ENCODE measurements around the gene TMEM126A.
"Not testable (repeated sequence)": the region's sequence is repeated elsewhere in the genome, so short reads cannot be mapped to it uniquely, and the experiment has no call there.

Gene TMEM126A

DNA sequence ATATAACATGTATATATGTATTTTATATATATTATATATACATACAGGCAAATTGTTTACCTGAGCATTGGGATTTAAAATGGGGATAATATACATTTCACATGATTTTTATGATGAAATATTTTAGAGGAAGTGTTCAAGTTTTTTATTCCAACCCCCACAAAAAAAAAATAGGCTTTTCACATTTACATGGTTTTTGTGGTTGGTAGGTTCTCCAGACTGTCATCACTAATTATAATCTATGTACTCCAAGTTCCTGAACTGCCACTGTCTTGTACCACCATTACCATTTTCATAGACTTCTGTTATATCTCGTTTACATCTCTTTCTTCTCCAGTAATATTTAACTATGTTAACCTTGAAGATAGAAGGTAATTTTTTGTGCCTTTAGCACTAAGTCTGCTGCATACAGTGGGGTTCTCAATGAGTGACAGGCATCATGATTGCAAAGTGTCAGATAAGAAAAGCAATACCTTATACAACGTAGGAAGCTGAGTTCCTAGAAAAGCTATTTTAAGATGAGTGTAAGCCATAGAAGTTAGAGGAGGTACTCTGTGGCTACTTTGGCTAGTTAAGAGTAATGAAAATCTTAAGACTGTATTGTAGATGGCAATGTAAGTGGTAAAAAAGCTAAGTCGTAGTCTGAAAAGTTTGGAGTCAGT lies 5.2 kb downstream of the TMEM126A start:
- peaks cover 16% of the 10 kb centered on the region for H4K20me1 ChIP-seq (ENCODE audit: low read depth, low read length)
- H3K27ac ChIP-seq (ENCODE audit: low read depth, low read length), result no peak overlapping the region
- H3K9ac ChIP-seq (ENCODE audit: low read length), result no peak overlapping the region
- H3K36me3 ChIP-seq (ENCODE audit: low read length), result peaks cover 30% of the 10 kb centered on the region
- H3K79me2 ChIP-seq (ENCODE audit: insufficient read depth, low read length), result peaks cover 28% of the 10 kb centered on the region
- H3K4me3 ChIP-seq (ENCODE audit: insufficient read depth, low read length, poor library complexity, severe bottlenecking), result no peak overlapping the region
- no peak overlapping the region for H2AFZ ChIP-seq (ENCODE audit: low read depth, low read length, severe bottlenecking)
- H3F3A ChIP-seq (ENCODE audit: insufficient read depth), result peaks cover 67% of the 10 kb centered on the region
- no peaks in the 10 kb centered on the region for H3K27me3 ChIP-seq (ENCODE audit: low read length)
- no peaks in the 10 kb centered on the region for H3K9me3 ChIP-seq (ENCODE audit: insufficient read depth, low read length)
- TF ChIP-seq EZH2phosphoT487 (conservative IDR thresholded peaks at IDR 0.05; ENCODE audit: low read length), result no peak
- TF ChIP-seq, protein P1, sequence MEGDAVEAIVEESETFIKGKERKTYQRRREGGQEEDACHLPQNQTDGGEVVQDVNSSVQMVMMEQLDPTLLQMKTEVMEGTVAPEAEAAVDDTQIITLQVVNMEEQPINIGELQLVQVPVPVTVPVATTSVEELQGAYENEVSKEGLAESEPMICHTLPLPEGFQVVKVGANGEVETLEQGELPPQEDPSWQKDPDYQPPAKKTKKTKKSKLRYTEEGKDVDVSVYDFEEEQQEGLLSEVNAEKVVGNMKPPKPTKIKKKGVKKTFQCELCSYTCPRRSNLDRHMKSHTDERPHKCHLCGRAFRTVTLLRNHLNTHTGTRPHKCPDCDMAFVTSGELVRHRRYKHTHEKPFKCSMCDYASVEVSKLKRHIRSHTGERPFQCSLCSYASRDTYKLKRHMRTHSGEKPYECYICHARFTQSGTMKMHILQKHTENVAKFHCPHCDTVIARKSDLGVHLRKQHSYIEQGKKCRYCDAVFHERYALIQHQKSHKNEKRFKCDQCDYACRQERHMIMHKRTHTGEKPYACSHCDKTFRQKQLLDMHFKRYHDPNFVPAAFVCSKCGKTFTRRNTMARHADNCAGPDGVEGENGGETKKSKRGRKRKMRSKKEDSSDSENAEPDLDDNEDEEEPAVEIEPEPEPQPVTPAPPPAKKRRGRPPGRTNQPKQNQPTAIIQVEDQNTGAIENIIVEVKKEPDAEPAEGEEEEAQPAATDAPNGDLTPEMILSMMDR (IDR thresholded peaks at IDR 0.05; ENCODE audit: insufficient read depth, low read length, poor library complexity, severe bottlenecking), result no peak
- H3K9me2 ChIP-seq (replicated peaks; ENCODE audit: insufficient read depth, low read length), result no peaks in the 10 kb centered on the region
- H3K4me2 ChIP-seq (ENCODE audit: low read depth, low read length, poor library complexity, severe bottlenecking), result no peak overlapping the region

DNA sequence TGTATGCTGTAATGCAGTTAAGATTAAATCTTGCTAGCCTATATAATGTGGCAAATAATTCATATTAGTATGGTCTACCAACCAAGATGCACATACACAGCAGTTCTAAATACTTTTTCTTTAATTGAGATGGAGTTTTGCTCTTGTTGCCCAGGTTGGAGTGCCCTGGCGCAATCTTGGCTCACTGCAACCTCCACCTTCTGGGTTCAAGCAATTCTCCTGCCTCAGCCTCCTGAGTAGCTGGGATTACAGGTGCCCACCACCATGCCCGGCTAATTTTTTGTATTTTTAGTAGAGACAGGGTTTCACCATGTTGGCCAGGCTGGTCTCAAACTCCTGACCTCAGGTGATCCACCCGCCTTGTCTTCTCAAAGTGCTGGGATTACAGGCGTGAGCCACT lies 6.6 kb downstream of the TMEM126A start:
- not testable (repeated sequence) for H3K9me3 ChIP-seq (ENCODE audit: insufficient read depth, low read length); H3K4me3 ChIP-seq (ENCODE audit: insufficient read depth, low read length, poor library complexity, severe bottlenecking); H3K9ac ChIP-seq (ENCODE audit: low read length); H3K27me3 ChIP-seq (ENCODE audit: low read length); H3K27ac ChIP-seq (ENCODE audit: low read depth, low read length); H2AFZ ChIP-seq (ENCODE audit: low read depth, low read length, severe bottlenecking); H3K9me2 ChIP-seq (replicated peaks; ENCODE audit: insufficient read depth, low read length); H3K4me2 ChIP-seq (ENCODE audit: low read depth, low read length, poor library complexity, severe bottlenecking)
- peaks cover 30% of the 10 kb centered on the region for H4K20me1 ChIP-seq (ENCODE audit: low read depth, low read length)
- peaks cover 75% of the 10 kb centered on the region for H3F3A ChIP-seq (ENCODE audit: insufficient read depth)
- peaks cover 28% of the 10 kb centered on the region for H3K79me2 ChIP-seq (ENCODE audit: insufficient read depth, low read length)
- H3K36me3 ChIP-seq (ENCODE audit: low read length), result peaks cover 44% of the 10 kb centered on the region

DNA sequence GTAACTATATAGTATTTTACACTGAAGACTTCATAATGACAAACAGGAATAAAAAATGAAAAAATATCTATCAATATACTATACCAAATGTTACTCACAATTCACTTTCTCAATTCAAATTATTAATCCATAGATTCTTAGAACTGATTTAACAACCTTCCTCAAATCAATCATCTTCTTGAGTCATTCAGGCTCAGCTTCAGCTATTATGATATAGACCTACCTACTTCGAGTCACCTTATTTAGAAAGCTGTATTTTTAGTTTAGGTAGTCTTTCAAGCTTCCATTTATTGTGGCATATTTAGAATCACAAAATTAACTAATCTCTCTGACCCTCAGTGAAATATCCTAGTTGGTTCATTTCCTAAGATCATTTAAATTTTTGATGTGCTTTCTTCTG lies 9.0 kb downstream of the TMEM126A start:
- Histone ChIP-seq H3K79me2 (ENCODE audit: insufficient read depth, low read length) (peaks cover 50% of the 10 kb centered on the region), H3K27me3 (ENCODE audit: low read length) (no peaks in the 10 kb centered on the region), H3F3A (ENCODE audit: insufficient read depth) (peaks cover 72% of the 10 kb centered on the region), H4K20me1 (ENCODE audit: low read depth, low read length) (peaks cover 54% of the 10 kb centered on the region), H3K4me3 (ENCODE audit: insufficient read depth, low read length, poor library complexity, severe bottlenecking) (no peak overlapping the region), H3K36me3 (ENCODE audit: low read length) (peaks cover 66% of the 10 kb centered on the region), H3K9ac (ENCODE audit: low read length) (no peak overlapping the region), H3K9me3 (ENCODE audit: insufficient read depth, low read length) (no peaks in the 10 kb centered on the region), H3K27ac (ENCODE audit: low read depth, low read length) (no peak overlapping the region), H3K9me2 (replicated peaks; ENCODE audit: insufficient read depth, low read length) (no peaks in the 10 kb centered on the region), H2AFZ (ENCODE audit: low read depth, low read length, severe bottlenecking) (no peak overlapping the region), H3K4me2 (ENCODE audit: low read depth, low read length, poor library complexity, severe bottlenecking) (no peak overlapping the region)
- TF ChIP-seq, protein P1 (IDR thresholded peaks at IDR 0.05; ENCODE audit: insufficient read depth, low read length, poor library complexity, severe bottlenecking), result no peak
- no peak for TF ChIP-seq EZH2phosphoT487 (conservative IDR thresholded peaks at IDR 0.05; ENCODE audit: low read length)

DNA sequence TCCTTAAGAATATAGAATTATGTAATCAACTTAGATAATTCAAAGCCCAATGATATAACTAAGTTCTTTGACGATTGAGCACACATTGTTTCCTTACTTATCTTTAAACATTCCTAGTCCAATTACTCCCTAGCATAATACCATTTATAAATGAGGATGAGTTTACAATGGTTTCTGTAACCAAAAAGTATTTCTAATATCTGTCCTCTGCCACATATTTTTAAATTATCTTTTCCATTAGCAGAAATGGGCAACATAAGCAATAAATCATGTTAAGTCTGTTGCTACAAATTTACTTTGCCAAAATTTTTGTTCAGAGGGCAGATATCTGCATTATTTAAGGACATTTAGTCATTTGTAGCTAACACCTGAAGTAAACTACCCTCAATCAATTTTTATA lies 10.4 kb downstream of the TMEM126A start:
- Histone ChIP-seq H3K9me2 (replicated peaks; ENCODE audit: insufficient read depth, low read length) (no peaks in the 10 kb centered on the region), H3K9me3 (ENCODE audit: insufficient read depth, low read length) (no peaks in the 10 kb centered on the region), H3K27me3 (ENCODE audit: low read length) (no peaks in the 10 kb centered on the region), H4K20me1 (ENCODE audit: low read depth, low read length) (peaks cover 67% of the 10 kb centered on the region), H3K27ac (ENCODE audit: low read depth, low read length) (no peak overlapping the region), H3K4me3 (ENCODE audit: insufficient read depth, low read length, poor library complexity, severe bottlenecking) (no peak overlapping the region), H2AFZ (ENCODE audit: low read depth, low read length, severe bottlenecking) (no peak overlapping the region), H3K9ac (ENCODE audit: low read length) (no peak overlapping the region), H3K36me3 (ENCODE audit: low read length) (peaks cover 78% of the 10 kb centered on the region), H3K79me2 (ENCODE audit: insufficient read depth, low read length) (peaks cover 64% of the 10 kb centered on the region), H3K4me2 (ENCODE audit: low read depth, low read length, poor library complexity, severe bottlenecking) (no peak overlapping the region), H3F3A (ENCODE audit: insufficient read depth) (peaks cover 59% of the 10 kb centered on the region)
- TF ChIP-seq, protein P1 (IDR thresholded peaks at IDR 0.05; ENCODE audit: insufficient read depth, low read length, poor library complexity, severe bottlenecking), result no peak
- no peak for TF ChIP-seq EZH2phosphoT487 (conservative IDR thresholded peaks at IDR 0.05; ENCODE audit: low read length)

Measured in SU-DHL-6 (cell line).